Mesothelial cell of epicardium (in vitro differentiated cells): ENCODE measurements around the gene ARID4B. TPM values are rescaled to one million over a fixed set of nuclear protein-coding genes. Genes with fewer than 3 reads are reported as not detected.
A peak's percentile ranks its signal among the peaks of the same experiment; 100 is the strongest.

Experiments
- DNase-seq, 2 experiments: peaks; one replicate each; pipeline ENCODE4 v3.0.0; 2021; ENCODE audit warnings: low spot score in 2 of 2; ENCODE audit not compliant: unreplicated experiment in 2 of 2
- H3K27ac Mint-ChIP-seq: 2 replicates; pipeline ENCODE4 v1.8.0; 2021; ENCODE audit warnings: mixed read lengths
- H3K27me3 Mint-ChIP-seq: 2 replicates; pipeline ENCODE4 v1.8.0; 2021; ENCODE audit warnings: low read depth, mixed read lengths
- H3K36me3 Mint-ChIP-seq: 2 replicates; pipeline ENCODE4 v1.8.0; 2021; ENCODE audit warnings: mixed read lengths
- H3K4me1 Mint-ChIP-seq: 2 replicates; pipeline ENCODE4 v1.8.0; 2021; ENCODE audit warnings: mixed read lengths
- H3K4me3 Mint-ChIP-seq: 2 replicates; pipeline ENCODE4 v1.8.0; 2021; ENCODE audit warnings: mild to moderate bottlenecking, moderate library complexity, mixed read lengths
- H3K9me3 Mint-ChIP-seq: 2 replicates; pipeline ENCODE4 v1.8.0; 2021; ENCODE audit warnings: mixed read lengths
- CTCF ChIP-seq: fragments of 200-600 bp; sonication (generic); IDR thresholded peaks from one replicate; pipeline ENCODE4 v1.5.0; 2021; ENCODE audit warnings: antibody characterized with exemption; ENCODE audit not compliant: unreplicated experiment
- total RNA-seq: library from RNA; stranded (reverse); gene quantifications from 3 replicates; pipeline ENCODE4 v1.2.1, GENCODE V29; 2021

ARID4B gene
- total RNA-seq, 1 donor from 2014 or later = 68.7 TPM

- Mint-ChIP-seq H3K4me3 (no peak overlapping the region), H3K27ac (no peak overlapping the region), H3K36me3 (peaks cover 22% of the 10 kb centered on the region)
These were observed 197.2 kb downstream of the ARID4B start for GRCh38 chr1:235130766-235131270.

DNA sequence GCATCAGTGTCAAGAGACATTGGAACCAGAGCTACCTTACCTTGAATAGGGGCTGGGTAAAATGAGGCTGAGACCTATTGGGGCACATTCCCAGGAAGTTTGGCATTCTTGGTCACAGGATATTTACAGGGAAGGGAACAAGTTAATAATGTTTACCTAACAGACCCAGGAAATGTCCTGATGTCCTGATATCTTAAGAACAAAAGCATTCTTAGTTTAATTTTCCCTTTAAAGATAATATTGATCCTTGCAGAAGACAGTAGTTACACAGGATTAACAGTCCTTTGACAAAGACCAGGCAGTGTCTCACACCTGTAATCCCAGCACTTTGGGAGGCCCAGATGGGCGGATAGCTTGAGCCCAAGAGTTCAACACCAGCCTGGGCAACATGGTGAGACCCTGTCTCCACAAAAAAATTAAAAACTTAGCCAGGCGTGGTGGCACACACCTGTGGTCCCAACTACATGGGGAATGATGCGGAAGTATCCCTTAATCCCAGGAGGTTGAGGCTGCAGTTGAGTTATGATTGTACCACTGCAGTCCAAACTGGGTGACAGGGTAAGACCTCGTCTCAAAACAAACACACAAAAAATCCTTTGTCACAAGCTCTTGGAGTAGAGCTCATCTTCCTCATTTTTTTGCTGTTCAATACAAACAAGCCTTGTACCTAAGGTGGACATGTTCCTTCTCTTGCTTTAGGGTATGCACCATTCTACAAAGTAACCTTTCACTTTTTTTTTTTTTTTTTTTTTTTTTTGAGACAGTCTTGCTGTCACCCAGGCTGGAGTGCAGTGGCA is 198.0 kb downstream of the ARID4B start:
- Mint-ChIP-seq H3K27me3 (no peaks in the 10 kb centered on the region), H3K4me1 (peaks cover 15% of the 10 kb centered on the region), H3K36me3 (peaks cover 17% of the 10 kb centered on the region), H3K9me3 (no peaks in the 10 kb centered on the region), H3K4me3 (no peak overlapping the region), H3K27ac (peak overlapping the region; percentile 66)
- DNase-seq = no peak
- no peak for TF ChIP-seq CTCF

More at GRCh38 chr1:235130766-235131270, 197.2 kb downstream of the ARID4B start:
- no peak for TF ChIP-seq CTCF
- Mint-ChIP-seq H3K9me3 (no peaks in the 10 kb centered on the region), H3K27me3 (no peaks in the 10 kb centered on the region), H3K4me1 (peaks cover 15% of the 10 kb centered on the region)
- DNase-seq = no peak

- no peak for TF ChIP-seq CTCF
- Mint-ChIP-seq H3K27me3 (no peaks in the 10 kb centered on the region), H3K4me1 (peaks cover 16% of the 10 kb centered on the region), H3K36me3 (peaks cover 15% of the 10 kb centered on the region), H3K9me3 (no peaks in the 10 kb centered on the region), H3K27ac (peak within 1 kb of the TSS; percentile 99), H3K4me3 (peak within 1 kb of the TSS; percentile 97)
- DNase-seq = peak; percentile 88 to 95
These were observed 199.3 kb downstream of the ARID4B start, which contains the start of gene TOMM20 for GRCh38 chr1:235128456-235129328. Gene TOMM20, minus strand, starts transcription at chr1:235128837. Its CDS starts 122 bp downstream, at chr1:235128715.

DNA sequence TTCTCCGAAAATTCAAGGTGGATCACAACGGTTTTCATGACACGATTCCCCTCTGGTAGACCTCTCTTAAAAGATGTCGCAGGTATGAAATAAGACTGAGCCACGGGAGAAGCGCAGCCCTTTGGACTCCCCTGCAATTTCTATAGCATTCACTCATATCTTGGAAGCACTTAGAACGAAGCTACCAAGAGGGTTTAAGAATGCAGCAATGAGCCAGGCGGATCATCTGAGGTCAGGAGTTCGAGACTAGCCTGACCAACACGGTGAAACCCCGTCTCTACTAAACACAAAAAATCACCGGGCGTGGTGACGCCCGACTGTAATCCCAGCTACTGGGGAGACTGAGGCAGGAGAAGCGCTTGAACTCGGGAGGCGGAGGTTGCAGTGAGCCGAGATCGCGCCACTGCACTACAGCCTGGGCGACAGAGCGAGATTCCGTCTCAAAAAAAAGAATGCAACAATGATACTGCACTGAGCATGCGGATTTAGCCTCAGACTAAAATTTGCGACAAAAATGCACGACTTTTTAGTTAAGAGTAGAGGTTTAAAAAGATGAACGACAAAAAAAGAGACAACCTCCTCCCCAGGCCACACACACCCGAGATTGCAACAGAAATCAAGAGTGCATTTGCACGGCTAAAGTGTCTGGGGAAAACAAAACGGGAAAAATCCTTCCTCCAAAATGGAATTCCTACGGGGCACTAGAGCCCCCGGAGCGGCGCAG is 200.1 kb downstream of the ARID4B start:
- peak overlapping the region; percentile 97 for H3K4me3 Mint-ChIP-seq
- no peaks in the 10 kb centered on the region for H3K9me3 Mint-ChIP-seq
- no peak for TF ChIP-seq CTCF
- H3K36me3 Mint-ChIP-seq = peaks cover 13% of the 10 kb centered on the region
- DNase-seq = no peak
- peaks cover 20% of the 10 kb centered on the region for H3K4me1 Mint-ChIP-seq
- H3K27ac Mint-ChIP-seq = peak overlapping the region; percentile 99
- H3K27me3 Mint-ChIP-seq = no peaks in the 10 kb centered on the region

- Mint-ChIP-seq H3K27me3 (no peaks in the 10 kb centered on the region), H3K4me1 (peaks cover 24% of the 10 kb centered on the region), H3K4me3 (peak overlapping the region; percentile 97), H3K27ac (peak overlapping the region; percentile 99), H3K36me3 (peaks cover 13% of the 10 kb centered on the region), H3K9me3 (no peaks in the 10 kb centered on the region)
- TF ChIP-seq CTCF = no peak
- no peak for DNase-seq
These were observed 200.8 kb downstream of the ARID4B start for GRCh38 chr1:235127203-235127602.
